ENCODE results near the gene ISLR.
"Not testable (repeated sequence)": the region's sequence is repeated elsewhere in the genome, so short reads cannot be mapped to it uniquely, and the experiment has no call there.

The ISLR gene

DNA sequence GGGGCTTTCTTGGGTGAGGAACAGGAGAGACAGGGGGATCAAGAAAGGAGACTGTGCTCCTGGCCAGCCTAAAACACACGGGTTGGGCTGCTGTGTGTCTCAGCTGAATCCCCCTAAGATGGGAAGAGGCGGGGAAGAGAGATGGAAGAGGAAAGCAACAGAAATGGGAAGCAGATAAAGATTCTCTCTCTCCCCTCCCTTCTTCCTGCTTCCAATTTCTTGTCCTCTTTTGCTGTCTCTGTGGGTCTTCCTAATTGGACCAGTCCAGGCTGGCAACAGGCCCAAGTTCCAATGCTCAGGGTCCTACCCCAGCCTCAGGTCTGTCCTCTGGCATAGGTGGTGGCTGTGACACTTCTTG, 36.0 kb upstream of the ISLR start:
- FAIRE-seq = no peak

DNA sequence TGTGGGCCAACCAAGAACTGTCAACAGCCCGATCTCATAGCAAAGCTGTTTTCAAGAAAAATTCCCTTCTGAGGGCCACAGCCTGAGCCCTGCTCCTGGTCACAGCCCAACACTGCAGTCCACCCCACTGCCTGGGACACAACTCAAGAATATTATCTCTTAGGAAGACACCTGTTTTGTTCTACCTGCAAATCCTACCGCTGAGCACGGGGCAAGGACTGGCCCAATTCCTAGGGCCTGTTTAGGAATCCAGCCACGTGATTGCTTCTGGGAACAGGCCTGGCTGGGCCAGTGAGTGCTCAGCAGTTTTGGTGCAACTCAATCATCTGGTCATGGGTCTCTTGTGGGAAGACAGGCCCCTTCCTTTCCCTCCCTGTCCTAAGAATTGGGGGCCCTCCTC, 34.9 kb upstream of the ISLR start:
- no peak for FAIRE-seq

DNA sequence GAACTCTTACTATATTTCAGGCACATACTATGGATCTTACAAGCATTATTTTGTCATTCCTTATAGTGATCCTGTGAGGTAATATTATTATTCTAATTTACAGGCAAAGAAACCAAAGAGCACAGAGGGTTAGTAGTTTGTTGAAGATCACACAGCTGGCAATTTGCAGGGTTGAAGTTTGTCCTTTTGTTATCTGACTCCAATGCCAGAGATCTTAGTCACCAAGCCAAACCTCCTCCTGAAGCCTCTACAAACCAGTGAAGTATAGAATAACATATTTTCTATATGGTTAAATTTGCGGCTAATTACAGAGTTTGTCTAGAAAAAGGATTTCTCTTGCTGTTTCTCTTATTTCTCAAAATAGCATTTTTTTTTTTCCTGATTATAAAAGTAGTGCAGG, 31.9 kb upstream of the ISLR start:
- FAIRE-seq = no peak

DNA sequence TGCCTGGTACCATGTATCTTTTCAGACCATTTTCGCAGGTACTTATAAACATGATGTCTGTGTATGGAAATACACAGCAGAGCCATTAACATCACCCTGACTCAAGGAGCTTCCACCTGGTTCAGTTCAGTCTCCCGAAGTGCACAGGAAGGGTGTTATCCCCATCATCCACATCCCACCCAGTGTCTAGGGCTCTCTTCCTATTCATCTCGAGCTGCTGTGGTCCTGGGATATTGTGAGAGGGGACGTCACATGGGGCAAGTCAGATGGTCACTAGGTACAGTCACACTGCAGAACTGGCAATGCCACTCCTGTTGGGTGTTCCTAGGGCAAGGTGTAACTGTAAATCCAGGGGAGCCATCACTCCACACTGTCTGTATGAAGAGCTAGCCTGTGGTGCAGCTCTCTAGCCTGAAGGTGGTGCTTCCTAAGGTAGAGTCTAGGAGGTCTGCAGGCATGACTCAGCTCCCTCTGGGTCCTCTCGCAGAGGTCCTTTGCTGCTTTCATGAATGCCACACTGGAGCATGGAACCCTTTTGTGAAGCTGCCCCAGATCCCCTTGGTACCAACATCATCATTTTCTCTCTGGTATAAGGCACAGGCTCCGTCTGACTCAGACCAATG, 29.2 kb upstream of the ISLR start:
- FAIRE-seq = no peak

DNA sequence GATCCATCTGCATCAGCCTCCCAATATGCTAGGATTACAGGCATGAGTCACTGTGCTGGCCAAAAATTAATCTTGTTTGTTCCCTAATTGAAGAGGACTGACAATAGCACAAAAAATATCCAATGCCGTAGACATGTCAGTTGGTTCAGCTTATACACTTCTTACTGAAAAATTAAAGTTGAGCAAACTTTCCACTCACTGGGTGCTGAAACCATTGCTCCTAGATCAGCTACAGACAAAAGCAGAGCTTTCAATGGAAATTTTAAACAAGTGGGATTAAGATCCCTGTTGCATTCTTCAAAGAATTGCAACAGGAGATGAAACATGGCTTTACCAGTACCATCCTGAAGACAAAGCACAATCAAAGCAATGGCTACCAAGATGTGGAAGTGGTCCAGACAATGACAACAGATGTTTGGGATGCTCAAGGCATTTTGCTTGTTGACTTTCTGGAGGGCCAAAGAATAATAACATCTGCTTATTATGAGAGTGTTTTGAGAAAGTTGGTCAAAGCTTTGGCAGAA, 27.2 kb upstream of the ISLR start:
- no peak for FAIRE-seq

DNA sequence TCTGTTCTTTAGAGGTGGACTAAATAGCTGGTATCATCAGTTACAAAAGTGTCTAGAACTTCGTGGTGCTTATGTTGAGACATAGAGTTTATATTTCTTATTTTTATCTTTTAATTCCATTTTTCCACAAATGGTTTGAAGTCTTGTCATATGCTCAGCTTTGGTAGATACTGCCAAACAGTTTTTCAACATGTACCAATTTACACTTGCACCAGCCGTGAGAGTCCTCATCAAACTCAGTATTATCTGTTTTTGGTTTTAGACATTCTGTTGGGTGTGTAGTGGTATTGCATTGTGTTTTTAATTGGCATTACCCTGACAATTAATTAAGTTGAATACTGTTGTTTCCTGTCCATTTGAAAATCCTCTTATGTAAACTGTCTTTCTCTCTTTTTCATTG, 26.5 kb upstream of the ISLR start:
- FAIRE-seq = no peak

DNA sequence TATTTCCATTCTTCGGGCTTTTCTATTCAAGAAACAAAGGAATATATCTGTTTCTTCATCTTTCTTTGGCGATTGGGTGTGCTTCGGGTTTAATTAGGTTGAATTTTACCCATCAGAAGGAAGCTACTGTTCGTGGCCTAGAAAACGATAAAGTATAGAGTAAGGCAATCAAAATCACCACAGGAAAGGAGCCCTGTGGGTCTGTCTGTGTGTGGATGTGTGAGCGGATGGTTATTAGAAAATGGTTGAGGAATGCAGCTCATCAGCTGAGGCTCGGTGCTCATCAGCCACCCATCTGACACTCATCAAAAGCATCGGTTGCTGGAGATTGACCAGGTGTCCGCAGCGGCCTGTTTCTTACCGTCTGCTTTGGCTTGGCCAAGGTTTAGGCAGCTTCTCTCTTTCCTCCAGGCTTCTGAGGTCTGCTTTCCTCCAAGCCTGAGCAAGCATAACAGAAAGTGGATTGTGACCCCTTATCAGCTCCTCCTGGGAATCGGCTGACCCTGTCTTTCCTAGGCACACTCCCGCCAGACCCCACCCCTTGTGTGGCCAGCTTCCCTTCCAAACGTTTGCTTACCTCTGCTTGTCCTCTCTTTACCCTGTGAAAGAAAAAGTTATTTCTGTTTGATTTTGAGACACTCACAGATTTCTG, 17.6 kb upstream of the ISLR start:
- no peak for FAIRE-seq

DNA sequence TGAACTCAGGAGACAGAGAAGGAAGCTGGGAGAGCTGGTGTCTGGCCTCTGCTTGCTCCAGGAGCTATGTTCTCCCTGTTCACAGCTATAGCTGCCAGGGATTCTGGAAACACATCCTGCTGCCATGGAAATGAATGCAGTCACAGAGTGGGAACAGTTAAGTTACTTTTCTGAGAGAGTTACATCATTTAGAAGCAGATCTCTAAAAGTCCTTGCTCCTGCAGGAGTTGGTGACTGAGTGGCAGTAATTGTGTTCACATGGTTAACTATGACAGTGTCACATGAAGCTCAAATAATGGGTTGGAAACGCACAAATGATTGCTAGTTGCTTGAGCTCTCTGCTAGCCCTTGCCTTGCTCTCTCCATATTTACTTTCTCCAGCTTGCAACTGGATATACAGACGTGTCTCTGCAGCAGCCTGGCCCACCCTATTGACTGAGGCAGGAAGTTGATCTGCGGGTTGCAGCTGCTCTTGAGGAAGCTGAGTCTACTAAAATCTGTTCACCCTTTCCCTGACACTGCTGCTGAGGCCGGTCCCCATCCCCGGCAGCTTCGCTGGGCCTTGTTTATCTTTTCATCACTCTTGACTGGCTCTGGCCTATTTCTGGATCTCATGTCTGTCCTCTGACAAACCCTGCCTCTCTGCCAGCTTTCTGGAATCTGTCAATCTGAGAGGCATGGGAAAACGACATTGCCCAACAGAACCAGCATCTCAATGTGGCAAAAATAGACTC, 16.7 kb upstream of the ISLR start:
- FAIRE-seq = no peak

DNA sequence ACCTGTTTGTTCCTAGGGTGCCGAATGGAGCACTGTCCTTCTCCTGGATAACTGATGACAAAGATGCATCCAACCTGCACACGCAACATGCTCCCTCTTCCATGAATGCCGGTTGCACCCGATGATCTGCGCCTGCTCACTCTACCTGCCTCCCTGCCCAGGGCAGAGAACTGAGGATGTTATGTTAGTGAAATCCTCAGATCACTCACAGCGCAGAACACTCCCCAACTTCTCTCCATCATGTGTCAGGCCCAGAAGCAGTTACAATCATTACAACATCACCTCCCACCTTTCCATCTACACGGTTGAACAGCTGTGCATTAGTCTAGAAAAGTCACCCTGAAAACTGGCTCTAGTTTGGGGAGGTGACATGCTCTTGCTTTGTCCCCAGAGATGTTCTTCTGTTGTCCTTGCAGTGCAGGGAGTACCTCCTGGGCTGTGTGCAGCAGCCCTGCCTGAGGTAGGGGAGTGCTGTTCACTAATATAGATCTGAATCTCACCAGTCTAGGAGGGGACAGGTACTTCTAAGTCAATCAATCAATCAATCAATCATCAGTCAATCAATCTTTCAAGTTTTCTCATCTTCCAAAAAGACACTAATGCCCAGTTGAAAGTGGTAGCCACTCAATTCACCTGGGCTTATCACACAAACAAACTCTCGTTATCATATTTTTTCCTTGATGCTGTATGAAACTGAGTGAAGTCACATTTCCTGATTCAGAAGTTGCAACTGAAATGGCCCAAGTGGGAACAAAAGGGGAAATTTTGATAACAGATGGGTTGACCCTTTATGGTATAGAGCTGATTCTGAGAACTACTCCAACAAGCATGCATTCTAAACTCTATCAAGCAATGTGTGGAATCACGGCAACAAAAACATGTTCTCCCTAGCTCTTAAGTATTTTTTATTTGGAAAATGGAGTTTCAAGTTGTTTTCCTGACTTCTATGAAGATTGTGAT, 15.4 kb upstream of the ISLR start:
- no peak for FAIRE-seq

DNA sequence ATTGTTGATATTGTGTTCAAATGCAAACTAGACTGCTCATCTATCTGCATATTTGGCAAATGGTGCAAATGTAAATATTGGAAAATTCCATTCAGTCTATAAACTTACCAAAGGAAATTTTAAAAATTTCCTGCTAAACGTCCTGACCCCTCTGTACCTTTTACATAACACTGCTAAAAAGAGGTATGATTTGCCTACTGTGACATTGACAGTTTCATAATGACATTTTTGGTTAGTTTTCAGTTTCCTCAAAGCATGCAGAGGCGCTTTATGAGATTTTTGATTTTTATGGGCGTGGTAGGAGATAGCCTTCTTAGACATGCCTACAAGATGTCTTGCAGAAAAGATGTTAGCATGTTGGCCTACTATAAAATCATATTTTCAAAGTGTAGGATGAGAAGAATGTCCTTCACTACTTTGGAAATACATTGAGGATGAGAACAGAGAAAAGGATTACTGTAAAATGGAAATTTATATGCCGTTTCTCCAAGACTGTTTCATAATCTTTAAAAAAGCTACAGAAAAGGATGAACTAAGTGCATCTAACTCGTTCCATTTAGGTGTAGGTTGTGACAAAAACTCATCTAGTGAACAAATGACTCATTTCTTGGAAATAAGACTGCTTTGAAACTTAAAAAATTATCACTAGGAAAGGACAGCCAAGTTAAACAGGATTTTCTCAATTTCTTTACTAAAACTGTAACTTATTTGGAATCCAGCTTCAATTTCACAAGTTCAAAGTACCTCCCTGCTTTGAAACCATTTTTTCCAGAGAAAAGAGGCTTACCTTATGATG, 14.5 kb upstream of the ISLR start:
- FAIRE-seq = no peak

DNA sequence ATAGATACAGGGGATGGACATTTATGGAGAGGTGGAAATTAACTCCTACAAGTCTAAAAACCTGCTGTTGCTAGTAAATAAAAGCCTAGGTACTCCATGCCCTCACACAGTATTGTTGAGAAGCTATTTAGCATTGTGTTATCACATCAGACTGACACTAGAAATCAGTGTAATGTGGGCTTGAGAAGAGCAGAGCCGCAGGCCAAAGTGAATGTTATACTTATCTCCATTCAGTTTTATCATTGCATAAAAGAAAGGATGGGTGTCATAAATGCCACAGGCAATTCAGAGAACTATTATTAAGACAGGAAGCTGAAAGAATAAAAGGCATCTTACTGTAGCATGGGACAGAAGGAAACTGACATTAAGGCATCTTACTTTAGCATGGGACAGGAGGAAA, 13.7 kb upstream of the ISLR start:
- FAIRE-seq = no peak

DNA sequence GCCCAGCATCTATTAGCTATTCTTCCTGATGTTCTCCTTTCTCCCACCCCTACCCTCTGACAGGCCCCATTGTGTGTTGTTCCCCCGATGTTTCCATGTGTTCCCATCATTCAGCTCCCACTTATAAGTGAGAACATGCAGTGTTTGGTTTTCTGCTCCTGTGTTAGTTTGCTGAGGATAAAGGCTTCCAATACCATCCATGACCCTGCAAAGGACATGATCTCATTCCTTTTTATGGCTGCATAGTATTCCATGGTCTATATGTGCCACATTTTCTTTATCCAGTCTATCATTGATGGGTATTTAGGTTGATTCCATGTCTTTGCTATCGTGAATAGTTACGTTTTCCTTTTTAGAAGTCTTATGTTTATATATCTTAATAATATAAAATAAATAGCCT, 13.1 kb upstream of the ISLR start:
- FAIRE-seq = not testable (repeated sequence)

DNA sequence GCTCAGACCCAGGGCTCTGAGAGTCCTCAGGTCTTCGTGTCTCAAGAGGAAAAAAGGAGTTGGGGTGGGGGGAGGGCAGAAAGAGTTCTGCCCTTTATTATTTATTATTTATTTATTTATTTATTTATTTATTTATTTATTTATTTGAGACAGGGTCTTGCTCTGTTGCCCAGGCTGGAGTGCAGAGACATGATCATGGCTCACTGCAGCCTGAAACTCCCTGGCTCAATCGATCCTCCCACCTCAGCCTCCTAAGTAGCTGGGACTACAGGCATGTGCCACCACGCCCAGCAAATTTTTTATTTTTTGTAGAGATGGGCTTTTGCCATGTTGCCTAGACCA, 11.3 kb upstream of the ISLR start:
- not testable (repeated sequence) for FAIRE-seq

DNA sequence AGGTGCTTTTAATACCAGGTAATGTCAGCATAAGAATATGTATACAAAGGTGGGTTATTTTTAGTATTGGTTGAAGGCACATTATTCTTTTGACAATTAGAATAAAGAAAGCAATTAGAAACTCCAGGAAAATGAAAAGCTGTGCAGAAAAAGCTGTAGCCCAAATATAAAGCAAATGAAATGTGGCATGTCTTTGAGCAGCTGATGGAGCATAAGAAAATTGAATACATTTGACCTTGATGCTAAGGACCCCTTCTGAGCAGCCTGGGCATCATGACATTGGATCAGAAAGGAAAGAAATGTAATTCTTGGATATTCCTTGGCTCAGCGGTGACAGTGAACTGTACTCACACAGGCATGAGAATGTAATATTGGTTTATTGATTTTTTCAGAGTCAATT, 8.0 kb upstream of the ISLR start:
- FAIRE-seq = no peak

DNA sequence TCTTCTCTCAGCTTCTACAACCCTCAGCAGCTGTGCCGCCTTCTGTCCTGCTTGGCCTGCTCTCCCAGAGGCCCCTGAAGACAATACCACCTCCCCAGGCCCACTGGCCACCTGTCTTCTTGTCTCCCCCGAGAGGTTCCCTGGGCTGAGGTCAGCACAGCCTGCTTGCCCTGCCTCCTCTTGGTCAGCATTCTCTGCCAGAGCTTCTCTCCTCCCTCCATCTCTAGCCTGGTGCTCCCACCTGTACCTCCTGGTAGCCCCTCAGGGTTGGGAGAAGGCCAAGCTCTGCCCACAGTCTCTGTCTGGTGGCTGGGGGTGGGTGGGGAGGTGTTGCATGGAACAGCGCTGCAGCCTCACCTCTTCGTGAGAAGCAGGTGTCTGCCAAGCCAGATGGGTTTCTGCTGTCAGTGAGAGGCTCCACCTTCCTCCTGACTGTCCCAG, 5.6 kb upstream of the ISLR start:
- no peak for FAIRE-seq

DNA sequence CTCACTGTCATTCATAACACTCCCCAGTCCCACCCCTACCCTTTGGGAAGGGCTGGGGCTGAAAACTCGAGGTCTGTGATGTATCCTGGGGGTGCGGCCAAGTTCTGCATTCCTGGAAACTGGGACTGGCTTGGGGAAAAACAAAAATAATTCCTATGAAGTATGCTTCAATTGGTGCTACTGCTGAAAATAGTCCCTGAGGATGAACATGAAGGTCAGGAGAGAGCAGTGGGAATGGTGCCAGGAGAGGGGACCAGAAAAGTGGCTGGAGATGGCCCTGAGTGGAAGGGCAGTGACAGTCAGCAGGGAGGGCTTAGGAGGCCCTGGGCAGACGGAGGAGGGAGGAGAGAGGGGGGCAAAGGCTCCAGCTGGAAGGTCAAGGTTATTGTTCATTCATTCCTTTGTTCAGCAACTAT, 4.8 kb upstream of the ISLR start:
- no peak for FAIRE-seq

DNA sequence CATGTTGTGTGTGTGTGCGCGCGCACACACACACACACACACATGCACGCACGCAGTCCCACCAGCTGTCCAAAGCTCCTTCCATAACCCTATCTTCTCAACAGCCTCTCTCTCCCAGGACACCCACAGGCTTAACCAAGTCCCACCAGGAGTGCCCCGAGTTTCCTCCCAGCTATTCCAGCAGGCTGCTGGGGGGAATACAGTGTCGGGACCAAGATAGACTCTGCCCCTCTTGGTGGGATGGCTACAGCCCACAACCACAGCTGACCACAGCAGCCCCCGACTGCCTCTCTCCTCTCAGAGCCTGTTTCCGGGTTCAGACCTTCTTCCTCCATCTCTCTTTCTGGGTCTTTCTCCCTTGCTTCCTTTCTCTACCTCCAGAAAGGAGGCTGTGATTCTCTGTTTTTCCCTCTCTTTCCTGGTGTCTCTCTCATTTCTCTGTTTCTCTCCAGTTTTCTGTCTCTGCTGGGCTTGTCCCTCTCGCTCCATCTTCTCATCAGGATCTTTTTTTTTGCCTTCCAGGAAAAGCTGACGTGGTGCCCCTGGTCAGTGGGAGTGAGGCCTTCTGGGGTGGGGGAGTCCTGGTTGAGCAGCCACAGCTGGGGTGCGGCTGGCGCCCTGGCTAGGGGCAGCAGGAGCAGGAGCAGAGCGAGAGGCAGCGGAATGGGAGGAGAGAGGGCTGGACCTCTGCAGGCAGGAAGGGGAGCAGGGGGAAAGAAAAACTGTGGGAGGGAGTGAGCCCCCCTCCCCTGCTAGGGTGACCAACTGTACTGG, 3.3 kb upstream of the ISLR start:
- FAIRE-seq = no peak

DNA sequence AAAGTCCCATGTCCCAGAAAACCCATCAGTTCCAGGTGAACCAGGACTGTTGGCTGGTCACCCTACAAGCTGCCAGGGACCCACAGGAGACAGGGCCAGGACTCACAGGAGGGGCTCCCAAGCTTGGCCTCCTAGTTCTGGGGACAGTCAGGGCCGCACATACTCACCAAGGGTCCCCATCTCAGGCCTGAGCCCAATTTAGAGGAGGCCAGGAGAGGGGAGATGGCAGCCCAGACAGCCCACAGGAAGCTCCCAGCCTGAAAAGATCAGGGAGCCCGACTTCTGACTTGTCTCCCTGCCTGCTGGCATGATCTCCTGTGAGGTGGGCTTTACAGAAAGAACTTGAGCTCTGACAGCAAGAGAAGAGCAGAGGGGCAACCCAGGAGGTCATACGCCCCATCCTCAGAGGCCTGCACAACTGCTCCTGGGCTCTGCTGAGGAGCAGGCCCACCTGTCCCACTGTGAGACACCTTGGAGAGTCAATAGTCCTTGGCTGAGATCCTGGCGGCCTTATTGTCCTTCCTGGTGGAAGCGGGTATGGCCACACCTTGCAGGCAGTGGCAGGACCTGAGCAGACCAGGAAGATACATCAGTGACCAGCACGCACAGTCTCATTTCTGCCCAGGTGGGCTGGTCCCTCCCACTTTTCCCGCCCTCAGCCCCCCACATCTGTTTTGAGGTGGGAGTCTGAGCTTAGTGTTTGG, 2.5 kb upstream of the ISLR start:
- FAIRE-seq = no peak

DNA sequence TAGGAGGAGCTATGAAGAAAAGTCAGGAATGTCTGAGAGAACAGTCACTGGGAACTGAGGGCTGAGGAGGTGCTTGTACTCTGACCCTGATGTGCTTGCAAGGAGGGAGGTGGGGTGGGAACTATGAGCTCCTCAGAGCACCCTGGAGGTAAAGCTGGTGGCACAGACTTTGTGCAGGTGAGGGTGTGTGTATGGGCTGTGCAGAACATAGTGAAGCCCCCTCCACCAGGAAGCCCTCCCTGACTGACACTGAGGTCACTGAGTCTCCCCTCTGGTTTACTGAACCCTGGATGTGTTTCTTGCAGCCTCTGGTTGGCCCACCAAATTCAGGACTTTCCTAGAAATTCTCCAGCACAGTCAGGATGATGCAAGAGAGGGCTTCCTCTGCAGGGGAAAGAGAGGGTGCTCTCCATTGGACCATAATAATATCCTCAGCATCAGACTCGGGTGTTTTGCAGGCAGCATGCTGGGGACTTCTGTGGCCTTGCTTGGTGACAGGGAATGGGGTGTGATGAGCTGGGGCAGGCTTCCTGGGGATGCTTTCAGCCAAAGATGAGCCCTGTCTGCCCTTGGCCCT, 1.5 kb upstream of the ISLR start:
- FAIRE-seq = no peak

DNA sequence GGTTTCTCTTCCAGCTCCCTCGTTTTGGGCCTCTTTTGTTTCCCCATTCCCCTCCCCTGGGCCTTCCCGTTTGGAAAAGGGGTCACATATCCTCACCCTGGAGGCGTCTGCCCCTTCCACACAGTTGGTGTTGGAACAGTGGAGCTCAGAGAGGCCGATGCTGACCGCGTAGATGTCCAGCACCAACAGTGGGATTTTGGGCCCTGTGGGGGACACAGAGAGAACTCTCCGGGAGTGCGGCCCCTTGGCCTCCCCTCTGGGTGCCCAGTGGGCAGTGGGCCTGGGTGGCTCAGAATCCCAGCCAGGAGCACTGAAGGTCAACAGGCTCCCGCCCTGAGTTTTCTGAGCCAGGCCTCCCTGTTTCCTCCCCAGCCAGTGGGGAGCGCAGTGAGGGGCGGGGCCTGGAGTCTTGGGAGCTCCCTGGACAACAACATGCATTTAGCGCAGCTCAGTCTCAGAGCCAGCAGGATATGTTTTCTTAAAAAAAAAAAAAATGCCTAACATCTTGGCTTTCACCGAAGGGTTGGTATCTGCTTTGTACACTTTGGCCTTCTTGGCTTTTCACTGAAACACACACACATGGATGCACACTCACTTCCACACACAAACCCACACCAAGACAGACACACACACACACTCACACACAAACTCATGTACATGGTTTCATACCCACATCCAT, 670 bp upstream of the ISLR start:
- FAIRE-seq = no peak

Data from colon (tissue), 2 donors.